Measurements from ENCODE around the gene MOV10.

DNA sequence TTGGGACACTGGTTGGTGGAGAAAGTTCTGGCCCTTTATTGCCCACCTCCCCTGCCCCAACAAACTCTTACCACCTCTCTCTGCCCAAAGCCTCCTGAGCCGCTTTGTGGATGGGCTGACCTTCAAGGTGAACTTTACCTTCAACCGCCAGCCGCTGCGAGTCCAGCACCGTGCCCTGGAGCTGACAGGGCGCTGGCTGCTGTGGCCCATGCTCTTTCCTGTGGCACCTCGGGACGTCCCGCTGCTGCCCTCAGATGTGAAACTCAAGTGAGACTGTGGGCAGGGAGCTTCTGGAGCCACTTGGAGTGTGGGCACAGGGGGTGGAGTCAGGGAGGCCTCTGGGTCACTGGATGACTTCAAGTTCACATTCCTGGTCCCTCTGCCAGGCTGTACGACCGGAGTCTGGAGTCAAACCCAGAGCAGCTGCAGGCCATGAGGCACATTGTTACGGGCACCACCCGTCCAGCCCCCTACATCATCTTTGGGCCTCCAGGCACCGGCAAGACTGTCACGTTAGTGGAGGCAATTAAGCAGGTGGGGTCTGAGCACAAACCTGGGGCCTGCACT lies 20.0 kb downstream of the MOV10 start:
- TF ChIP-seq POLR2AphosphoS5 (IDR thresholded peaks at IDR 0.05) (no peak), POLR2A (IDR thresholded peaks at IDR 0.05) (no peak)
- TF ChIP-seq, protein P1, sequence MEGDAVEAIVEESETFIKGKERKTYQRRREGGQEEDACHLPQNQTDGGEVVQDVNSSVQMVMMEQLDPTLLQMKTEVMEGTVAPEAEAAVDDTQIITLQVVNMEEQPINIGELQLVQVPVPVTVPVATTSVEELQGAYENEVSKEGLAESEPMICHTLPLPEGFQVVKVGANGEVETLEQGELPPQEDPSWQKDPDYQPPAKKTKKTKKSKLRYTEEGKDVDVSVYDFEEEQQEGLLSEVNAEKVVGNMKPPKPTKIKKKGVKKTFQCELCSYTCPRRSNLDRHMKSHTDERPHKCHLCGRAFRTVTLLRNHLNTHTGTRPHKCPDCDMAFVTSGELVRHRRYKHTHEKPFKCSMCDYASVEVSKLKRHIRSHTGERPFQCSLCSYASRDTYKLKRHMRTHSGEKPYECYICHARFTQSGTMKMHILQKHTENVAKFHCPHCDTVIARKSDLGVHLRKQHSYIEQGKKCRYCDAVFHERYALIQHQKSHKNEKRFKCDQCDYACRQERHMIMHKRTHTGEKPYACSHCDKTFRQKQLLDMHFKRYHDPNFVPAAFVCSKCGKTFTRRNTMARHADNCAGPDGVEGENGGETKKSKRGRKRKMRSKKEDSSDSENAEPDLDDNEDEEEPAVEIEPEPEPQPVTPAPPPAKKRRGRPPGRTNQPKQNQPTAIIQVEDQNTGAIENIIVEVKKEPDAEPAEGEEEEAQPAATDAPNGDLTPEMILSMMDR (IDR thresholded peaks at IDR 0.05) = no peak
